ENCODE data around the gene SPATA16.
"Not testable (repeated sequence)": the region's sequence is repeated elsewhere in the genome, so short reads cannot be mapped to it uniquely, and the experiment has no call there.

The SPATA16 gene

DNA sequence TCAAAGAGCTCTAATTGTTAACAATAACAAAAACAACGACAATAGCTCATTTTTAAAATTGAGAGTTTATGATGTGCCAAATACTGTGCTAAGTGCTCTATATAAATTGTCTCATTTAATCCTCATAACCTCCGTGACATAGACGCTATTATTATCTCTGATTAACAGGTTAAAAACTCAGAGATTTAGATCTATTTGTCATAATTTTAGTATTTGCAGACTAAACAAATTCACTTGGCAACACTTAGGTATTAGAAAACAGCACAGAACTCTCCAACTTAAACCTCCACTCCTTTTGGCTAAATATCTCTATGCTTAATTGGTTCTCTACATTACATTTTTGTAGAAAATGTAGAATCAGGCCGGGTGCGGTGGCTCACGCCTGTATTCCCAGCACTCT lies 136.4 kb downstream of the SPATA16 start:
- no peak for DNase-seq (ENCODE audit: low spot score)

DNA sequence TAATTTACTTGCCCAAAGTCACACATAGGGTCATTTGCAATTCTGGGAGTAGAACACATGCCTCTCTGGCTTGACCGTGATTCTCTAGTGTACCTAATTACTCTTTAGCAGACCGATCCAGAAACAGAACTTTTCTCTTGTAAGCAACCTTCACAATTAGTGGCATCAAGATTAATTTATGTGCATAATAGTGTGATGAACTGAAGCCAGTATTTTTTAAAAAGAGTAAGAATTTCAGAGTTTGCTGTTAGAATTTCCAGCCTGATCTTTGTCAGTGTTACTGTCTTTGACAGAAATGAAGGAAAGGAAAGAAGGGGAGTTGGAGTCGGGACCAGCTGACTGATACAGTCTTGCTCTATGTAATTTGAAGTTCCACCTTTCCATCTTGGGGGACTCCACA lies 137.1 kb downstream of the SPATA16 start:
- DNase-seq (ENCODE audit: low spot score), result no peak

DNA sequence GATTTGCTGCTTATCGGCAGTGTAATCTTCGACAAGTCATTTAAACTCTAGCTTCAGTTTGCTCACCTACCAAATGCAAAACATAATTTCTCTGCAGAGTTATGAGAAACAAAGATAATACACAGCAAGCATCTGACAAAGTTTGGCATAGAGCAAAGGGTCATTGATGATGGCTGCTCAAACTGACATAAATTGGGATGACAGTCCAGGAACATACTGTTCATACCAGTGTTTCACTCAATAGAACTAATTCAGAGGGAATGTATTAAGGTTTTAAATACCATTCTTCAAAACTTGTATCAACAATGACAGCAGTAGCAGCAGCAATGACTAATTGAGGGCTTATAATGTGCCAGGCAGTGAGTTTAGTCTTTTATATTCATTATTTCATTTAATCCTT lies 137.6 kb downstream of the SPATA16 start:
- DNase-seq (ENCODE audit: low spot score), result no peak

DNA sequence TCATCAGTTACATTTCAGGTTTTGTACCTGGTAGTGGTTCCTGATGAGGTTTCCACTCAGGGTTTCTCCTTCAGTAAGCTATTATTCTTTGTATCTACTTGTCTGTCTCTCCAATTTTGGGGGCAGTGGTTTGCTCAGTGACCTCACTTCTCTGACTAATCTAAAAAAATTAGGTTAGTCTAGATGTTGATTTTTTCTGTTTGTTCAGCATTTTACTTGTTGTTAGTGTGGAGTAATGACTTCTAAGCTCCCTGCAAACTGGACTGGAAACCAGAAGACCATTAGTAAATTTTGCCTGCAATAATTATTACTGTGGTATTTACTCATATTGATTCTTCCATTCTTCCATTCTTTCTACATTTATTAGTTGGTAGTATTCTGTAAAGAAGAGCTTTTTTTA lies 139.4 kb downstream of the SPATA16 start:
- DNase-seq (ENCODE audit: low spot score), result no peak

DNA sequence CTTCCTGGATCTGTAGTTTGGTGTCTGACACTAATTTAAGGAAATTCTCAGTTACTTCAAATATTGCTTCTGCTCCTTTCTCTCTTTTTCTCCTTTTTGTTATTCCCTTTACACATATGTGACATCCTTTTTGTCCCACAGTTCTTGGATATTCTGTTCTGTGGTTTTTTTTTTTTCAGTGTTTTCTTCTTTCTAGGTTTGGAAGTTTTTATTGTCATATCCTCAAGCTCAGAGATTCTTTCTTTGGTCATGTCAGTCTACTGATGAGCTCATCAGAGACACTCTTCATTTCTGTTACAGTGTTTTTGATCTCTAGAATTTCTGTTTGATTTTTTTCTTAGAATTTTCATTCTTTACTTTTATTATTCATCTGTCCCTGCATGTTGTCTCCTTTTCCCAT lies 140.5 kb downstream of the SPATA16 start:
- DNase-seq (ENCODE audit: low spot score), result no peak

DNA sequence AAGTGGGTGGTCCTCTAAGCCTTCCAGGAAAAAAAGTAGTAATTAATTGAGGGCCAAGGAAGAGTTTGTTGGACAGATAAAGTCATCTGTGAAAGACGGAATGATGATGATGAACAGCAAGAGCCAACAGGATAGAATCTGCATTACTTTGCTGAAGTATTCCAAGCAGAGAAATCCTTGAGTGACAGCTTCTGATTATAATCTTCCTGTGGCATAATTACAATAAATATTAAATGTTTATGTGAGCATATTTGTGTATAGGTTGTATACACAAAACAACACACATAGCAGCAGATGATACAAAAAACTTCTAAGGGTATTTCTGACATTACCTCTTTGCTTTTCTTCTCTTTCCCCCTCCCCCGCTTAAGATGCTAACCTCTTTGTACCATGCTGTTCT lies 147.6 kb downstream of the SPATA16 start:
- DNase-seq (ENCODE audit: low spot score), result no peak

DNA sequence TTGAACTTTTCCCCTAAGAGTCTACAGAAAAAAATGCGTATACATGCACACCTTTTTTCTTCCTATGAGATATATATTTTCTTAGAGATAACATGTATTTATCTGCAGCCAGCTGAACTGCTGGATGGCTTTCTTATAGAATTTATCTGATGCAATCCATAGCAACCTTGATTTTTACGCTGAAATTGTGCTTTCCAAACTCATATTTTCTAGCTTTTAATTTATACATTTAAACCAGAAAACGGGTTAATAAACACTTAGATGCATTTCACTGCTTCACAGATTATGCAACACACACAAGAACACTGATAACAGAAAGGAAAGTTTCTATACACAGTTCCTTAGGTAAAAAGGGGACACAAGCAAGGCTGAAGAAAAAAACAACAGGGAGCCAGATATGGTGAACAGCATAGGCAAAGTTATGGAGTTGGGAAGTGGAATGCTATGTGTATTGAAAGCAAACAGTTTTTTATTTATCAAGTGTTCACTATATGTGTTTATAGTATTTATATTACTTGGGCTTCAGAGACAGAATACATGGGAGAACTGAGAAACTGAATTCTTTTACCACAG lies 149.5 kb downstream of the SPATA16 start:
- no peak for DNase-seq (ENCODE audit: low spot score)

DNA sequence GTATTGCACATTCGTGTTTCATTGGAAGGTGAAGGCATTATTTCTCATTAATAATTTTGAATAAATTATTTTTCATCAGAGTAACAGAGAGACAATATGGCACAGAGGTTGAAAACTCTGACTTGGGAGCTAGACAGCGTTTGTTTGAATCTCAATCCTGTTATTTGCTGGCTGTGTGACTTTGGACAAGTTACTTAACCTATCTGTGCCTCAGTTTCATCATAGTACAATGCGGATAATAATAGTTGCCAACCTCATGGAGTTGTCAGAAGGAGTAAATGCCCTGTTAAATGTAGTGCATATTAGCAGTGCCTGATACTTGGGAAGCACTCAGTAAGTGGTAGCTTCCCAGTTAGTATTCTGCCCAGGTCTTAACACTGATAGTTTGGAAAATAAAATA lies 151.7 kb downstream of the SPATA16 start:
- DNase-seq (ENCODE audit: low spot score), result no peak

DNA sequence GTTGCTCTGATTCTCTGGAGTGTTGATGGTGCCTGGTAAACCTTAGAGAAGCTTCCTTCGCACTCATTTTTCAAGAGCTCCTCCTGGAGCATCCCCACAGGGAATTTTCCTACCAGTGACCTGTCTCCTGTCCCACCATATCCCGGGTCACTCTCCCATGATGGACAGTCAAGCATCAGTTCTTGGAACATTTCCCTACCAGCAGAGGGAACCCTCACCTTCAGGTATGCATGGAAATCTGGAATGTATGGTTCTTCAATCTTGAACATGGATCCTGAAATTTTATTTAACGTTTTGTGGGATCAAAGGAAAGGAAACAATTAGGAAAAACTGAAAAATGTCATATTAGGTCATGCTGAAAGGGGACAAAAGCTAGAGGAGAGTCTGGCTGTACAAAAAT lies 153.8 kb downstream of the SPATA16 start:
- DNase-seq (ENCODE audit: low spot score), result peak; percentile 23

DNA sequence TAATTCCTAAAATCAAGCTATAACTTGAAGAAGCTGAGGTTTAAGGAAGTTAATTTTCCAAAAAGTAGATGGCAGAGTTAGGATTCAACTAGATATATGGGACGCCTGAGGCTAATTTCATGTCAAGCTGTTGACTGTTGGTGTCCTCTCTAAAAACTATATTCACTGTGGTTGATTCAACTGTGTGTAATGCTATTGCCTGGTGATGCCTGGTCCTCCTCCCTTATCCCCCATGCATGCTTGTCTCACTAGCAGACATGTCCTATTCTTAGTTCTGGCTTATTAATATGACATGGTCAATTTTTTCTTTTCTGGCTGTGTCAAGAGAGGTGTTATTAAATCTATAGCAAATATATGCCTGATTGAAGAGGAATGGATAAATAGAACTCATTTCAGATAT lies 156.1 kb downstream of the SPATA16 start:
- DNase-seq (ENCODE audit: low spot score), result no peak

DNA sequence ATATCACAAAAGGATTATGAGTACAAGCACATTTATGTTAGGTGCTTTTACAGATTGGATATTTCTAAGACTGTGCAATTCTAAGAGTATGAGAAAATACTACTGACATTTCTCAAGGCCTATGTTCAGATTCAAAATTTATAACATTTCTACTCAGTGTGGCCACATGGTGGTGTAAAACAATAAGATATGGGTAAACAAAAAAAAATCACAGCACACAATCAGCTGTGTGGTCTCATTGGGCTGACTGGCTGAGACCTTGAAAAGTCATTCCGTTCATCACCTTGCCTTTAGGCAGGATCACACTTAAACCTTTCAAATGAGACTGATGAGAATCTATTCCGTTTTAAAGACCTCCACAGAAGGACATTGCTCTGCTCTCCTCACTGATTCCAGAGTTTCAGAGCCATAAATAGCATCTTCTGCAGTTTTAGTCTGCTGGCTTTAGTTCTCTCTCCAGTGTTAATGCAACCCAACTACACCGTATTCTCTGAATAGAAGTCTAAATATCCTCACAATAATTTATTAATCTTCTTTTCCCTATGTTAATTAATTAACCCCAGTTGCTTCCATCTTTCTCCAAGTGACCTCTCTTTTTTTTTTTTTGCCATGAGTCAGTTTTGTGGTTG lies 158.2 kb downstream of the SPATA16 start:
- DNase-seq (ENCODE audit: low spot score), result peak; percentile 2

DNA sequence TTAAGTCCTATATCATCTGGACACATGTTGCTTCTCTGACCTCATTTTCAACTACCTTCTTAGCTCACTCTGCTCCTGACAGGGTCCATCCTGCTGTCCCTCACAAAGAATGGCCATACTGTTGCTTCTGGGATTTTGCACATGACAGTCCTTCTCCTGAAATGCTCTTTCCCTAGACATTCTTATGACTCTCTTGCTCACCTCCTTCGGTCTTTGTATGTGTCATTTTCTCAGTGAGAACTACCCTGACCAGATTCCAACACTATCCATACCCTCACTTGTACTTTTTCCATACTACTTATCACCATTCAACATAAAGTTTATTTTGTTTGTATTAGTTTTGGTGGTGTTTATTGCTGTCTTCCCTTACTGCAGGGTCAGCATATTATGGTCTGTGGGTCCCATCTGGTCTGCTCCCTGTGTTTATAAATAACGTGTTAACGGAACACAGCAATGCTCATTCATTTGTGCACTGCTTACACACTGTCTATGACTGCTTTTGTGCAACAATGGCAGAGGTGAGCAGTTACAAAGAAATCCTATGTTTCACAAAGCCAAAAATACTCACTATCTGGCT lies 159.5 kb downstream of the SPATA16 start:
- DNase-seq (ENCODE audit: low spot score), result no peak

DNA sequence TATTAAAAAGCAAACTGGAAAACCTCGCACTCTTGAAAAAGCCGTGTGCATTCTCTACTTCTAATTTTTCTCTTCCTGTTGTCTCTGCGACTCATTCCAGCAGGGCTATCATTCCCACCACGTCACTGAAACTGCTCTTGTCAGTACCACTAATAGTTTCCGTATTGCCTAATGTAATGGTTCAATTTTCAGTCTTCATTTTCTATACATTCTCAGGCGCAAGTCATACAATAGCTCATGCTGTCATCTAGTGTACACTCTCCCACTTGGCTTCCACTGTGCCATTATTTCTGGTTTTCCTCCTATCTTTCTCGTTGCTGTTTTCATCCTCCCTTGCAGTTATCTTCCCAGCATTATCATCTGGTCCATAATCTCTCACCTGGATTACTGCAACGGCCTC lies 160.2 kb downstream of the SPATA16 start:
- no peak for DNase-seq (ENCODE audit: low spot score)

DNA sequence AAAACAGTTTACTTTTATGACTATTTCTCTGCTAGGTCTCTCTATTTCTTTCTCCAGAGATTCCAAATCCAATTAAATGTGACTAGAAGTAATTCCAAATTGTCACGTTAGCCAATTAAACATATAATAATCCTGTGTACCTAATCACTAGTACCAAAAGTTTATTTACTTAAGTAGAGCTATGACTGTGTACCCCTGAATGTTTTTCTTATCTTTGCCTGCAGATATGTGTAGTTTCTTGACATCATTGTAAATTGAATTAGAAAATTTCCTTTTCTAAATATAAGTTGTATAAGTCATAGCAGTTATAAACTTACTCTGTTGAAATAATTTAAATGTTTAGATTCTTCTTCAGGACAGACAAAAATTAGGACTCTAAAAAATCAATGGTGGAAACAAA lies 163.3 kb downstream of the SPATA16 start:
- no peak for DNase-seq (ENCODE audit: low spot score)

DNA sequence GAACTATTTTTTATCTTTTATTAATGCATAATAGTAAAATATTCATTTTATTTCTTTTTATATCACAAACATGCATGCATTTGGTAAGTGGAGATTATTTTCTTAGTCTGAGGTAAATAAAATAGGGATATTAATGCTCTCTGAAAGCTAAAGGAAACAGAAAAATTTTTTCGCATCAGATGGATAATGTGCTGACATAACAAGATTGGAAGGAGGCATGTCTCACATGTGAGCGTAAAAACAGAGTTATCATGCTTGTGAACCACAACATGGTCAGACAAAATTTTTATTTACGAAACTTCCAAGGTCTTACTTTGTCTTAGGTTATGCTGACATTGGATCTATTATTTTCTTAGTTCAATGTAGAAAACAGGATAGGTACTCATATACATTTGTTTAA lies 166.1 kb downstream of the SPATA16 start:
- DNase-seq (ENCODE audit: low spot score), result no peak

DNA sequence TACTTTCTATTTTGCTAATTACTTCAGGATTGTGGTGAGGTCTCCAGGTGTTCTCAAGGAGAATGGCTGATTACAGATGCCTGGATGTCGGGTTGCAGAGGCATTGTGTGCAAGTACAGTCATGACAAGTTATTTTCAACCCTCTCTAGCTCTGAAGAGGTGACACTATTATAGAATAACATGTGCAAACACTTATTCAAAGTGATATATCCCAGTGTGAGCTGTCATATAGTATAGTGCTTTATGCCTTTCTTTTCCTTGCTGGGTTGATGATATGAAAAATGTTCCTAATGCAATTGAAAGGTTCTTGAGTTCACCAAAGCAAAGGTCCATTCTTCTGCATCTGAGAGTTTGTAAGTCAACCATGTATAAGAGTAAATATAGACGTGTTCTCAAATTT lies 167.2 kb downstream of the SPATA16 start:
- no peak for DNase-seq (ENCODE audit: low spot score)

DNA sequence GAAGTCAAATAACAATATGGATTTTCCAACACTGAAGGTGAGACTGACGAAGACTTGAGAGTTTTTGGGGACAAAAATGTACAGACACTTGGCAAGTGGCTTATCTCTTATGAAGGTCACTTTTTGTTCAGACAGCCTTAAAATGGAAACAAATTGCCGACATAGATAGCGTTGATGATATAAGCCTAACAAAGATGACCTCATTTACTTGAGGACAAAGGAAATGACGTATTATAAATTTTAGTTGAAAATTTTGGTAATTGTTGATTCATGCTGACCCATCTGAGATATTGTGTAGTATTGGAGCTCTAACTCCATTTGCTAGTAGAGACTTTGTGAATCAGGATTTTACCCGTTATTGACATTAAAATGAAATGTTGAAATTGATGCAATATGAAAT lies 168.3 kb downstream of the SPATA16 start:
- DNase-seq (ENCODE audit: low spot score), result no peak

DNA sequence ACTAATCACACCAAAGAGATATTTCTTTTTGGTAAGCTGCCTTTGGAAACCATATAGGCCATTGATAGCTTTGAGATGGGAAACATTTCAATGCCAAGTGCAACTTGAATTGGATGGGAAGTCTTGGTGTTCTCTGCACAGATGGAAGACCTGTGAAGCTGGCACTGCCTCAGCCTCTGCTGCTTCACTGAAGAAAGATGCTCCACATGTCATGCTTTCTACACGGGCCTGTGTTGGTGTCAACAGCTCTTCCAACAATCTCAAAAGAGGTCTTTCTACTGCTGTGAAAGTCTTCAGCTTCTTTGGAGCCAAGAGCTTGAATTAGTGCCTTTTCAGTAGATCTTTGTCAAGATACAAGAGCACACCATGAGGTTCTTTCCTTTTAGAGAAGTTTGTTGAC lies 169.0 kb downstream of the SPATA16 start:
- DNase-seq (ENCODE audit: low spot score), result no peak

DNA sequence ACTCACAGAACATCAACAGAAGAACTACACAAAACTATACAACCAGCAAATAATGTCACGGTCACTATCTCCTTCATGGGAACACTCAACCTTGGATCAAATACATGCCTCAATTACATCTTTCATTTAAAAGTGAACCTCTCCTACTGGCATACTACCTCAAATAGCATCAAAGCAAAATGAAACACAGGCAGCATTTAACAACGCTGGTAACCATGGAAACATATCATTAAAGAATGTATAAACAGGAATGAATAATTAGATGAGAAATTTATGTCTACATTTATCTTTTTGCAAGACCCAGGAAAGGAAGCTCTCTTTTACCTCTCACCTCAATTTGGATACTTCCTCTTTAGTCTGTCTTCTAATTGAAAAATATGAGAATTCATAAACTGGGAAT lies 172.4 kb downstream of the SPATA16 start:
- DNase-seq (ENCODE audit: low spot score), result no peak

DNA sequence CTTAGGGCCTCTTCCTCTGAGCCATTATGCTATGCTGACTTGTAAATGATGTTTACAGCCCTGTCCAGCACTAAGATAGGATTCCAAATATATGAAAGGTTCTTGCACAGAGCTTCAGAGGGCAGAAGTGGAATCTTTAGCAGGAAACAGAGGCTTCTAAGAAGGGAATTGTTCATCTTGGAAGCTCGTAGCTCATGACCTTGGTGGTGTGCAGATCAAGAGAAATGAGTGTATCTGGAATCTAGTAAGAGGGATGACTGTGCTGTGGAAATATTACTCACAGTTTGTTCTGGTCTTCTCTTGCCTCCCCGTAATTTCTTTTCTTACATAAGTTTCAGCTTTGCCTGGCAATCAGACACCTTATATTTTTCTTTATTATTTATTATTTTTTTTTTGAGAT lies 175.8 kb downstream of the SPATA16 start:
- DNase-seq (ENCODE audit: low spot score), result no peak

DNA sequence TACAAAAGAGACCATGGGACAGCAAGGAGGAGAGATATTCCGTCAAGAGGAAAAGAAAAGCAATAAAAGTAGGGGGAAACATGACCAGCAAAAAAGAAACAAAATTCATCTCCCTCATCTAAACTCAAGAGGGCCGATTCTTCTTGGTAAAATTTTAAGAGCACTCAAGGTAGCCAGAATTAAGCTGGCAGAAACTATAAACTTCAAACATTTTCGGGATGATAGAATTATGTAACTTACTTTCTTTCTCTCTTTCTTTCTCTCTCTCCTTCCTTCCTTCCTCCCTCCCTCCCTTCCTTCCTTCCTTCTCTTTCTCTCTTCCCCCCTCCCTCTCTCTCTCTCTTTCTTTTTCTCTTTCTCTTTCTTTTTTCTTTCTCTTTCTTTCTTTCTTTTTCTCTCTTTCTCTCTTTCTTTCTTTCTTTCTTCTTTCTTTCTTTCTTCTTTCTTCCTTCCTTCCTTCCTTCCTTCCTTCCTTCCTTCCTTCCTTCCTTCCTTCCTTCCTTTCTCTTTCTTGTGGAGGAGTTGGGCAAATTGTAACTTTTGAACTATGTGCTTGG lies 180.3 kb downstream of the SPATA16 start:
- DNase-seq (ENCODE audit: low spot score), result not testable (repeated sequence)

DNA sequence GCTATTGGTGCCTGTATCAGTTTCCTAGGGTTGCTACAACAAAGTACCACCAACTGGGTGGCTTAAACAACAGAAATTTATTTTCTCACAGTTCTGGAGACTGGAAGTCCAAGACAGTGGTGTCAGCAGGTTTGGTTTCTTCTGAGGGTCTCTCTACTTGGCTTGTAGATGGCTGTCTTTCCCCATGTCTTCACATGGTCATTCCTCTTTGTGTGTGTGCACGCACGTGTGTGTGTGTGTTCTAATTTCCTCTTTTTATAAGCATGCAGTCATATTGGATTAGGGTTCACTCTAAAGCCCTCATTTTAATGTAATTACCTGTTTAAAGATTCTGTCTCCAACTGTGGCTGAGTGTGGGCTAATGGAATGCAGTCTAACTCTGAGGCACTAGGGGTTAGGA lies 182.5 kb downstream of the SPATA16 start:
- DNase-seq (ENCODE audit: low spot score), result no peak

DNA sequence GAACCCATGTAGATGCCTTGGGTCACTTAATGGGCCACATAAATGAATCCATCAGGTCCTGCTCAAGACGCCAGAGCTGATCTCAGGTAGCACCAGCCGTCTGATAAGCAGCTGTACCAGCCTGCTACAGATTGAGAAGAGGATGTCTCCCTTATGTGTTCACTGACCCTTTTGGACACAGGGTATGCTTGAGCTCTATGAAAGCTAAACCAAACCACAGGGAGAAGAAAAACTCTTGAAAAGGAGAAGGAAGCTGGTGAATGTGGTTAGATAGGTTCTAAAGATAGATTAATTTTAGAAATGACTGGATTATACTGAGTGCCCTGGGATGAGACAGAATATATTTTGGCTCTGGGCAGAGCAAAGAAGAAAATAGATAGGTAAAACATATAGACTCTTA lies 187.5 kb downstream of the SPATA16 start:
- no peak for DNase-seq (ENCODE audit: low spot score)

DNA sequence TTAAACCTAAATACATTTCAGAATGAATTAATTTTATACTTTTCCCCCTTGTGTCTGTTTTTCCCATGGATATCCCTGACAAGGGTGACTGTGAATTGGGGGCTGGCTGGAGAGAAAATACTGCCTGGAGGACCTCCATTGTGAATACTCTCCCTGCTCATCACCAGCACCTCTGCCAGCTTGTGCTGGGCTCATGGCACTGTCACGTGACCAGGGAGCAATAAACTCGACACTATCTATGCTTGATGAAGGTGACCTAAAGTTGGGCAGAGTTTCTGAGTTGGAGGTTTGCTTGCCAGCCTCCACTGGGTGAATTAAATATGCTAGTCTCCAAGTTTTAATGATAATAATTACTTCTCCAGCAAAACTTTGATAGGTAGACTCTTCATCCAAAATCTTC lies 189.5 kb downstream of the SPATA16 start:
- no peak for DNase-seq (ENCODE audit: low spot score)
